ENCODE data around the gene KCTD17. TPM values are rescaled to one million over a fixed set of nuclear protein-coding genes. Genes with fewer than 3 reads are reported as not detected.

KCTD17 gene
- total and polyA plus RNA-seq, 4 donors: 2.0 to 5.2 (median 3.7) TPM

DNA sequence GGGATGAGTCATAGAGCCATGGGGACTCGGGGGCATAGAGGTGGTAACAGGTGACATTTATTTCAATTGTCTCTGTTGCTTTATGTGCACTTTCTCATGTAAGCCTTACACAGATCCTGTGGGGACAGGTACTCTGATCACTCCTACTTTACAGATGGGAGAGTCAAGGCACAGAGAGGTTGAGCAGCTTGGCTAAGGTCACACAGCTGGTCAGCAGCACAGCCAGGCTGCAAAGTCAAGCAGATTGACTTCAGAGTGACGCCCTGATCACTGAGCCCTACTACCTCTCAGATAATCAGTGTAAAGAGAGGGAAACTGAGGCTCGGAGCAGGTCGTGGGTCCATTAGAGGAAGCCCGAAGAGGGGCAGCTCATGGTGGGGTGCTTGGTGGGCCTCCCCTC, 54.4 kb downstream of the KCTD17 start (continued):
- TF ChIP-seq HNF4G (IDR thresholded peaks at IDR 0.05): no peak
- no peak for TF ChIP-seq FOXA2 (IDR thresholded peaks at IDR 0.05)
- no peak for TF ChIP-seq JUND (IDR thresholded peaks at IDR 0.05)

DNA sequence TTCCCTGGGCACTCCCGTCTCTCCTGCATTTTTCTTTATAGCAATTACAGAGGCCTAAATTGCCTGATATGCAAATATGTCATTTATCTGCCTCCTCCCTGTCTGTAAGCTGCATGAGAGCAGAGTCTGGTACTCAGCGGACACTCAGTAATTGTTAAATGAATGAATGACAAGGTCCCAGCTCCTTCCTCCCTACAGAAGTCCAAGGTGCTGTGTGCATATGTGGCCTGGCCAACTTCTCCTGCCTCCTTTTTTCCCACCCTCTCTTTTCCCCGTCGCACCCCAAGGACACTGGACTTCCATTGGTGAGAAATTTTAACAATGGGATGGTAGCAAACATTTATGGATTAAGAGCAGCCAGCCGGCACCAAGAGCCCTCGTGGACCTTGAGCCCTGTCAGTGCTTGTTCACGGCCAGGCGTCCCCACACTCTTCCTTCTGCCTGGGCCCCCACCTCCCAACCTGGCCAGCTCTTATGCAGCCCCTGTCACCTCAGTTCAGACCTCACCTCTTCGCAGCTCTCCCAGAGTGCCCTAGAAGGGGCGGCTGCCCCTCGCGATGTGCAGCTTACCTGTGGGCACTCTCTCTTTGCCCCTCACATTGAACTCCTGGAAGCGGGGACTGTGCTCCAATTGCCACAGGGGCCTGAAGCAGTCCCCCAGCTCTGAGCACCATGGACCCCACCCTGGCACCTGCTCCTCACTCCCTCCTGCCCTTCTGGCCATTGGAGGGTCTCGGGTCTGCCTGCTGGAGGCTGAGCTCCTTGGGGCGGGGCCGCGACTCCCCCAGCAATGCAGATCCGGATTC, 56.5 kb downstream of the KCTD17 start:
- Histone ChIP-seq H3K27ac (ENCODE audit: low read depth in 1 of 2, low read length in 2 of 2) (peak overlapping the region; percentile 61 to 76), H3K36me3 (ENCODE audit: control insufficient read depth in 4 of 4, insufficient read depth in 3 of 4, low read depth in 1 of 4, low read length in 3 of 4) (peaks cover 0 to 2% (median 0%) of the 10 kb centered on the region in 4 donors), H3K9ac (ENCODE audit: low read depth in 1 of 2, low read length in 2 of 2) (peak overlapping the region in 1 of 2 donors; percentile 60), H3K9me3 (ENCODE audit: control insufficient read depth in 4 of 4, low read length in 3 of 4) (no peaks in the 10 kb centered on the region), H3K4me3 (ENCODE audit: low read depth in 1 of 3, low read length in 3 of 3) (peak overlapping the region; percentile 56 to 61 (median 61)), H3K4me1 (ENCODE audit: control insufficient read depth in 4 of 4, insufficient read depth in 4 of 4, low read length in 3 of 4) (peaks cover 2 to 67% (median 42%) of the 10 kb centered on the region in 4 donors), H3K27me3 (ENCODE audit: control insufficient read depth in 4 of 4, insufficient read depth in 4 of 4, low read length in 3 of 4) (no peaks in the 10 kb centered on the region)
- TF ChIP-seq RXRA (IDR thresholded peaks at IDR 0.05) (no peak), FOXA1 (IDR thresholded peaks at IDR 0.05) (no peak), HNF4A (conservative IDR thresholded peaks at IDR 0.05) (peak; percentile 55 to 62), JUND (IDR thresholded peaks at IDR 0.05) (no peak), RAD21 (IDR thresholded peaks at IDR 0.05) (no peak)
- TF ChIP-seq, protein P1, sequence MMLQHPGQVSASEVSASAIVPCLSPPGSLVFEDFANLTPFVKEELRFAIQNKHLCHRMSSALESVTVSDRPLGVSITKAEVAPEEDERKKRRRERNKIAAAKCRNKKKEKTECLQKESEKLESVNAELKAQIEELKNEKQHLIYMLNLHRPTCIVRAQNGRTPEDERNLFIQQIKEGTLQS (IDR thresholded peaks at IDR 0.05): no peak
- WGBS: 49% methylated on average over 18 of the region's 18 CpGs
- DNase-seq (ENCODE audit: low spot score): no peak

DNA sequence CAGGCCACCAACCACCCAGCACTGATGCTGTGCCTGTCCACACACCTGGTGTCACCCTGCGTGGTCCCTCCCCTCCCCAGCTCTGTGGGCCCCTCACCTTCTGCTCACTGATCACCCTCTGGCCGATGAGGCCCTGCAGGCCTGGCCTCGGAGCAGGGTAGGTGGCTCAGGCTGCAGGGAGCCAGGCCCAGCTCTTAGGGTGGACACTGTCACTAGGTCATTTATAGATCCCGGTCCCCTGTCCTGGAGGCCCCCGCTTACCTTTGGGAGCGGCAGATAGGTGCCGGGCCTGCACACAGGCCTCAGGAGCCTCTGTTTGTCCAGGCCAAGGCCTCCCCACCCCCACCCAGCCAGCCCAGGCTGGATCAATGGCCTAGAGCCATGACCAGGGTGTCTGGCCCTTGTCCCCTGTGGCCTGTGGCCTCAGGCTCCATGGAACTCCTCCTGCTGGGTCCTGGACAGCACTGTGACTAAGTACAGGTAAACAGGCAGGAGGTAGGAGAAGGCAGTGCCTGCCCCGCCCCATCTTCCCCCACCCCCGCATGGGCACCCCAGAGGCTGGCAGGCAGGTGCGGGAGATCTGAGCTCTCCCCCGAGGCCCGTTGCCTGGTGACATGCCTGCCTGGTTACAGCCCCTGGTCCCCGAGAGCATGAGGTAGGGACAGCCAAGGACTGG, 57.8 kb downstream of the KCTD17 start, which contains the start of gene TMPRSS6:
Gene TMPRSS6, minus strand, starts transcription at position 472 of the 676 bp plus-strand sequence. CDS start 6,296 bp downstream, outside the sequence.
- Histone ChIP-seq H3K9ac (ENCODE audit: low read depth in 1 of 2, low read length in 2 of 2) (peak within 1 kb of the TSS; percentile 49 to 60), H3K27ac (ENCODE audit: low read depth in 1 of 2, low read length in 2 of 2) (peak within 1 kb of the TSS; percentile 79 to 87), H3K36me3 (ENCODE audit: control insufficient read depth in 4 of 4, insufficient read depth in 3 of 4, low read depth in 1 of 4, low read length in 3 of 4) (peaks cover 0 to 1% (median 0%) of the 10 kb centered on the region in 4 donors), H3K9me3 (ENCODE audit: control insufficient read depth in 4 of 4, low read length in 3 of 4) (no peaks in the 10 kb centered on the region), H3K4me1 (ENCODE audit: control insufficient read depth in 4 of 4, insufficient read depth in 4 of 4, low read length in 3 of 4) (peaks cover 2 to 71% (median 51%) of the 10 kb centered on the region in 4 donors), H3K4me3 (ENCODE audit: low read depth in 1 of 3, low read length in 3 of 3) (peak within 1 kb of the TSS; percentile 56 to 61 (median 61)), H3K27me3 (ENCODE audit: control insufficient read depth in 4 of 4, insufficient read depth in 4 of 4, low read length in 3 of 4) (no peaks in the 10 kb centered on the region)
- TF ChIP-seq, protein P2, sequence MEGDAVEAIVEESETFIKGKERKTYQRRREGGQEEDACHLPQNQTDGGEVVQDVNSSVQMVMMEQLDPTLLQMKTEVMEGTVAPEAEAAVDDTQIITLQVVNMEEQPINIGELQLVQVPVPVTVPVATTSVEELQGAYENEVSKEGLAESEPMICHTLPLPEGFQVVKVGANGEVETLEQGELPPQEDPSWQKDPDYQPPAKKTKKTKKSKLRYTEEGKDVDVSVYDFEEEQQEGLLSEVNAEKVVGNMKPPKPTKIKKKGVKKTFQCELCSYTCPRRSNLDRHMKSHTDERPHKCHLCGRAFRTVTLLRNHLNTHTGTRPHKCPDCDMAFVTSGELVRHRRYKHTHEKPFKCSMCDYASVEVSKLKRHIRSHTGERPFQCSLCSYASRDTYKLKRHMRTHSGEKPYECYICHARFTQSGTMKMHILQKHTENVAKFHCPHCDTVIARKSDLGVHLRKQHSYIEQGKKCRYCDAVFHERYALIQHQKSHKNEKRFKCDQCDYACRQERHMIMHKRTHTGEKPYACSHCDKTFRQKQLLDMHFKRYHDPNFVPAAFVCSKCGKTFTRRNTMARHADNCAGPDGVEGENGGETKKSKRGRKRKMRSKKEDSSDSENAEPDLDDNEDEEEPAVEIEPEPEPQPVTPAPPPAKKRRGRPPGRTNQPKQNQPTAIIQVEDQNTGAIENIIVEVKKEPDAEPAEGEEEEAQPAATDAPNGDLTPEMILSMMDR (IDR thresholded peaks at IDR 0.05; ENCODE audit: low read depth, low read length, missing input control): no peak
- TF ChIP-seq, protein P3, sequence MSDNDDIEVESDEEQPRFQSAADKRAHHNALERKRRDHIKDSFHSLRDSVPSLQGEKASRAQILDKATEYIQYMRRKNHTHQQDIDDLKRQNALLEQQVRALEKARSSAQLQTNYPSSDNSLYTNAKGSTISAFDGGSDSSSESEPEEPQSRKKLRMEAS (IDR thresholded peaks at IDR 0.05): no peak
- TF ChIP-seq, protein P4, sequence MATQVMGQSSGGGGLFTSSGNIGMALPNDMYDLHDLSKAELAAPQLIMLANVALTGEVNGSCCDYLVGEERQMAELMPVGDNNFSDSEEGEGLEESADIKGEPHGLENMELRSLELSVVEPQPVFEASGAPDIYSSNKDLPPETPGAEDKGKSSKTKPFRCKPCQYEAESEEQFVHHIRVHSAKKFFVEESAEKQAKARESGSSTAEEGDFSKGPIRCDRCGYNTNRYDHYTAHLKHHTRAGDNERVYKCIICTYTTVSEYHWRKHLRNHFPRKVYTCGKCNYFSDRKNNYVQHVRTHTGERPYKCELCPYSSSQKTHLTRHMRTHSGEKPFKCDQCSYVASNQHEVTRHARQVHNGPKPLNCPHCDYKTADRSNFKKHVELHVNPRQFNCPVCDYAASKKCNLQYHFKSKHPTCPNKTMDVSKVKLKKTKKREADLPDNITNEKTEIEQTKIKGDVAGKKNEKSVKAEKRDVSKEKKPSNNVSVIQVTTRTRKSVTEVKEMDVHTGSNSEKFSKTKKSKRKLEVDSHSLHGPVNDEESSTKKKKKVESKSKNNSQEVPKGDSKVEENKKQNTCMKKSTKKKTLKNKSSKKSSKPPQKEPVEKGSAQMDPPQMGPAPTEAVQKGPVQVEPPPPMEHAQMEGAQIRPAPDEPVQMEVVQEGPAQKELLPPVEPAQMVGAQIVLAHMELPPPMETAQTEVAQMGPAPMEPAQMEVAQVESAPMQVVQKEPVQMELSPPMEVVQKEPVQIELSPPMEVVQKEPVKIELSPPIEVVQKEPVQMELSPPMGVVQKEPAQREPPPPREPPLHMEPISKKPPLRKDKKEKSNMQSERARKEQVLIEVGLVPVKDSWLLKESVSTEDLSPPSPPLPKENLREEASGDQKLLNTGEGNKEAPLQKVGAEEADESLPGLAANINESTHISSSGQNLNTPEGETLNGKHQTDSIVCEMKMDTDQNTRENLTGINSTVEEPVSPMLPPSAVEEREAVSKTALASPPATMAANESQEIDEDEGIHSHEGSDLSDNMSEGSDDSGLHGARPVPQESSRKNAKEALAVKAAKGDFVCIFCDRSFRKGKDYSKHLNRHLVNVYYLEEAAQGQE (IDR thresholded peaks at IDR 0.05): peak; percentile 85
- TF ChIP-seq TAF1 (conservative IDR thresholded peaks at IDR 0.05) (no peak), RXRA (IDR thresholded peaks at IDR 0.05) (peak; percentile 89 to 93), RAD21 (IDR thresholded peaks at IDR 0.05) (peak; percentile 40 to 64), HNF4G (IDR thresholded peaks at IDR 0.05) (peak; percentile 56), JUND (IDR thresholded peaks at IDR 0.05) (peak in 1 of 2 donors; percentile 68), SP1 (IDR thresholded peaks at IDR 0.05) (peak; percentile 75), FOXA2 (IDR thresholded peaks at IDR 0.05) (peak; percentile 43), HNF4A (conservative IDR thresholded peaks at IDR 0.05) (peak; percentile 89 to 92), FOXA1 (IDR thresholded peaks at IDR 0.05) (peak; percentile 75), EGR1 (IDR thresholded peaks at IDR 0.05; ENCODE audit: low read depth in 2 of 2) (peak in 1 of 2 donors; percentile 86), YY1 (IDR thresholded peaks at IDR 0.05) (peak; percentile 85), NR2F2 (IDR thresholded peaks at IDR 0.05) (peak; percentile 25), GABPA (IDR thresholded peaks at IDR 0.05 in 1 of 2, conservative IDR thresholded peaks at IDR 0.05 in 1 of 2) (no peak)
- TF ChIP-seq, protein P1 (IDR thresholded peaks at IDR 0.05): no peak
- TF ChIP-seq, protein P5, sequence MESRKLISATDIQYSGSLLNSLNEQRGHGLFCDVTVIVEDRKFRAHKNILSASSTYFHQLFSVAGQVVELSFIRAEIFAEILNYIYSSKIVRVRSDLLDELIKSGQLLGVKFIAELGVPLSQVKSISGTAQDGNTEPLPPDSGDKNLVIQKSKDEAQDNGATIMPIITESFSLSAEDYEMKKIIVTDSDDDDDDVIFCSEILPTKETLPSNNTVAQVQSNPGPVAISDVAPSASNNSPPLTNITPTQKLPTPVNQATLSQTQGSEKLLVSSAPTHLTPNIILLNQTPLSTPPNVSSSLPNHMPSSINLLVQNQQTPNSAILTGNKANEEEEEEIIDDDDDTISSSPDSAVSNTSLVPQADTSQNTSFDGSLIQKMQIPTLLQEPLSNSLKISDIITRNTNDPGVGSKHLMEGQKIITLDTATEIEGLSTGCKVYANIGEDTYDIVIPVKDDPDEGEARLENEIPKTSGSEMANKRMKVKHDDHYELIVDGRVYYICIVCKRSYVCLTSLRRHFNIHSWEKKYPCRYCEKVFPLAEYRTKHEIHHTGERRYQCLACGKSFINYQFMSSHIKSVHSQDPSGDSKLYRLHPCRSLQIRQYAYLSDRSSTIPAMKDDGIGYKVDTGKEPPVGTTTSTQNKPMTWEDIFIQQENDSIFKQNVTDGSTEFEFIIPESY (IDR thresholded peaks at IDR 0.05): no peak
- peak; percentile 78 for DNase-seq (ENCODE audit: low spot score)
- 34% methylated on average over 13 of the region's 13 CpGs for WGBS
